Panc1 (cell line): ENCODE measurements around the gene AHR. TPM values are rescaled to one million over a fixed set of nuclear protein-coding genes. Genes with fewer than 3 reads are reported as not detected.

Experiments used
- ATAC-seq: fragments of 200-7000 bp; cut with Tn5 transposase; 2 replicates; pipeline ENCODE4 v1.9.1; 2020; ENCODE audit warnings: mild to moderate bottlenecking, moderate library complexity
- BruUV-seq: library from RNA; stranded (reverse); fragments of 400-500 nt; replicated peaks from 2 replicates; lab custom pipeline; 2021; lab: Mats Ljungman, UMichigan
- CTCF ChIA-PET: fragments of 300-600 bp; sonication (Branson Sonifier 250); formaldehyde crosslinking; loops from one replicate; lab custom pipeline; 2022; ENCODE audit warnings: antibody characterized with exemption; lab: Charles Lee
- POLR2A ChIA-PET: fragments of 300-600 bp; sonication (Branson Sonifier 250); formaldehyde crosslinking; loops from one replicate; lab custom pipeline; 2022; ENCODE audit warnings: antibody characterized with exemption; lab: Charles Lee
- DNase-seq: peaks from one replicate; pipeline ENCODE4 v3.0.0-alpha.2; 2010; ENCODE audit warnings: low read depth, low spot score
- H3K27ac ChIP-seq: 2 replicates; pipeline ENCODE4 v1.5.1; 2011; ENCODE audit warnings: mild to moderate bottlenecking, low read length, inconsistent platforms
- H3K27me3 ChIP-seq: fragments of 200-500 bp; sonication (Bioruptor generic); 2 replicates; pipeline ENCODE4 v1.6.0; 2014; ENCODE audit warnings: low read length, inconsistent platforms; ENCODE audit not compliant: control insufficient read depth, insufficient read depth
- H3K36me3 ChIP-seq: fragments of 200-500 bp; sonication (Bioruptor generic); 2 replicates; pipeline ENCODE4 v1.5.1; 2014; ENCODE audit warnings: inconsistent platforms, mild to moderate bottlenecking, low read length, moderate library complexity; ENCODE audit not compliant: control insufficient read depth, insufficient read depth
- H3K4me1 ChIP-seq: 2 replicates; pipeline ENCODE4 v1.5.1; 2011; ENCODE audit warnings: inconsistent platforms, mild to moderate bottlenecking, low read length, moderate library complexity; ENCODE audit not compliant: control insufficient read depth, insufficient read depth
- H3K4me3 ChIP-seq, 2 experiments: 2 replicates each; pipeline ENCODE4 v1.5.1; 2011 to 2012; ENCODE audit warnings: low read depth in 2 of 2, low read length in 2 of 2, mild to moderate bottlenecking in 2 of 2, inconsistent platforms in 1 of 2, moderate library complexity in 1 of 2
- H3K9me3 ChIP-seq: fragments of 200-500 bp; sonication (Bioruptor generic); 2 replicates; pipeline ENCODE4 v1.5.1; 2014; ENCODE audit warnings: low read depth, mild to moderate bottlenecking, inconsistent platforms, low read length, moderate library complexity; ENCODE audit not compliant: control insufficient read depth, insufficient read depth
- POLR2AphosphoS5 ChIP-seq: IDR thresholded peaks from 2 replicates; pipeline ENCODE4 v1.6.1; 2012; ENCODE audit warnings: mild to moderate bottlenecking, low read depth, low read length, moderate library complexity
- SIN3A ChIP-seq: IDR thresholded peaks from 2 replicates; pipeline ENCODE4 v1.6.1; 2012; ENCODE audit warnings: low read depth, mild to moderate bottlenecking, low read length, moderate library complexity, borderline replicate concordance; ENCODE audit not compliant: insufficient read depth
- TCF7L2 ChIP-seq: IDR thresholded peaks from 2 replicates; pipeline ENCODE4 v1.6.1; 2011; ENCODE audit warnings: mild to moderate bottlenecking, low read depth, low read length, inconsistent platforms
- in situ Hi-C: cut with HindIII; loops from 2 replicates; pipeline ENCODE4 v1.10.0; 2016; ENCODE audit warnings: low sequenced_read_pairs, low pct_unique_long_range_greater_than_20kb
- intact Hi-C: fragments of 100-400 bp; cut with micrococcal nuclease; formaldehyde crosslinking; loops from one replicate; pipeline ENCODE4 v1.10.0; 2022; ENCODE audit not compliant: unreplicated experiment
- total RNA-seq: library from RNA; stranded (reverse); gene quantifications from one replicate; pipeline ENCODE4 v1.2.1, GENCODE V29; 2021; ENCODE audit not compliant: unreplicated experiment
- TF ChIP-seq, protein P1 (sequence below), 2 experiments: IDR thresholded peaks; 2 replicates each; pipeline ENCODE4 v1.6.1; 2011 to 2012; ENCODE audit warnings: low read depth in 2 of 2, control low read depth in 1 of 2, low read length in 1 of 2, mild to moderate bottlenecking in 1 of 2, moderate library complexity in 1 of 2; ENCODE audit not compliant: insufficient read depth in 1 of 2
- TF ChIP-seq, protein P2 (sequence below): fragments of 450-650 bp; IDR thresholded peaks from 2 replicates; pipeline ENCODE4 v1.5.1; 2017; ENCODE audit warnings: mild to moderate bottlenecking

Gene AHR
- total RNA-seq, 1 experiment from 2014 or later: 36.6 TPM

DNA sequence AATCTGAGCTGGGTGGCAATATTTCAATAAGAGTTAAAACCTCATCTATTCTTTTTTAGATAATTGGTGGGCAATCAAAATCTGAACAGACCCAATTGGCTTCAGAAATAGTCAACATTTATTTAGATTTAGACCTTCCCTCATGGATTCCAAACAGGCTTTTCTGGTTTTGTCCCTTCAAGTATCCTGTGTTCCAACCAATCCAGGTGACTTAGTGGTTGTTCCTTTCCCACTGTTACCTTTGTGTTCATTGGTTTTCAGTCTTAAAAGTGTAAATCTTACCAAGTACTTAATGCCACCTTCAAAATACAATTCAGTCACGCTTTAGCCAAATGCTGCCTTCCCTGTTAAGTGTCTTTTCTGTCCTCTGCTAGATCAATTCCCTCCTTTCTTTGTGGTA is 85.9 kb downstream of the AHR start:
- TF ChIP-seq TCF7L2 (no peak), SIN3A (no peak), POLR2AphosphoS5 (no peak)
- TF ChIP-seq, protein P1, sequence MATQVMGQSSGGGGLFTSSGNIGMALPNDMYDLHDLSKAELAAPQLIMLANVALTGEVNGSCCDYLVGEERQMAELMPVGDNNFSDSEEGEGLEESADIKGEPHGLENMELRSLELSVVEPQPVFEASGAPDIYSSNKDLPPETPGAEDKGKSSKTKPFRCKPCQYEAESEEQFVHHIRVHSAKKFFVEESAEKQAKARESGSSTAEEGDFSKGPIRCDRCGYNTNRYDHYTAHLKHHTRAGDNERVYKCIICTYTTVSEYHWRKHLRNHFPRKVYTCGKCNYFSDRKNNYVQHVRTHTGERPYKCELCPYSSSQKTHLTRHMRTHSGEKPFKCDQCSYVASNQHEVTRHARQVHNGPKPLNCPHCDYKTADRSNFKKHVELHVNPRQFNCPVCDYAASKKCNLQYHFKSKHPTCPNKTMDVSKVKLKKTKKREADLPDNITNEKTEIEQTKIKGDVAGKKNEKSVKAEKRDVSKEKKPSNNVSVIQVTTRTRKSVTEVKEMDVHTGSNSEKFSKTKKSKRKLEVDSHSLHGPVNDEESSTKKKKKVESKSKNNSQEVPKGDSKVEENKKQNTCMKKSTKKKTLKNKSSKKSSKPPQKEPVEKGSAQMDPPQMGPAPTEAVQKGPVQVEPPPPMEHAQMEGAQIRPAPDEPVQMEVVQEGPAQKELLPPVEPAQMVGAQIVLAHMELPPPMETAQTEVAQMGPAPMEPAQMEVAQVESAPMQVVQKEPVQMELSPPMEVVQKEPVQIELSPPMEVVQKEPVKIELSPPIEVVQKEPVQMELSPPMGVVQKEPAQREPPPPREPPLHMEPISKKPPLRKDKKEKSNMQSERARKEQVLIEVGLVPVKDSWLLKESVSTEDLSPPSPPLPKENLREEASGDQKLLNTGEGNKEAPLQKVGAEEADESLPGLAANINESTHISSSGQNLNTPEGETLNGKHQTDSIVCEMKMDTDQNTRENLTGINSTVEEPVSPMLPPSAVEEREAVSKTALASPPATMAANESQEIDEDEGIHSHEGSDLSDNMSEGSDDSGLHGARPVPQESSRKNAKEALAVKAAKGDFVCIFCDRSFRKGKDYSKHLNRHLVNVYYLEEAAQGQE (IDR thresholded peaks at IDR 0.05; ENCODE audit: insufficient read depth in 1 of 2, low read depth in 2 of 2, low read length in 1 of 2): no peak
- TF ChIP-seq, protein P2, sequence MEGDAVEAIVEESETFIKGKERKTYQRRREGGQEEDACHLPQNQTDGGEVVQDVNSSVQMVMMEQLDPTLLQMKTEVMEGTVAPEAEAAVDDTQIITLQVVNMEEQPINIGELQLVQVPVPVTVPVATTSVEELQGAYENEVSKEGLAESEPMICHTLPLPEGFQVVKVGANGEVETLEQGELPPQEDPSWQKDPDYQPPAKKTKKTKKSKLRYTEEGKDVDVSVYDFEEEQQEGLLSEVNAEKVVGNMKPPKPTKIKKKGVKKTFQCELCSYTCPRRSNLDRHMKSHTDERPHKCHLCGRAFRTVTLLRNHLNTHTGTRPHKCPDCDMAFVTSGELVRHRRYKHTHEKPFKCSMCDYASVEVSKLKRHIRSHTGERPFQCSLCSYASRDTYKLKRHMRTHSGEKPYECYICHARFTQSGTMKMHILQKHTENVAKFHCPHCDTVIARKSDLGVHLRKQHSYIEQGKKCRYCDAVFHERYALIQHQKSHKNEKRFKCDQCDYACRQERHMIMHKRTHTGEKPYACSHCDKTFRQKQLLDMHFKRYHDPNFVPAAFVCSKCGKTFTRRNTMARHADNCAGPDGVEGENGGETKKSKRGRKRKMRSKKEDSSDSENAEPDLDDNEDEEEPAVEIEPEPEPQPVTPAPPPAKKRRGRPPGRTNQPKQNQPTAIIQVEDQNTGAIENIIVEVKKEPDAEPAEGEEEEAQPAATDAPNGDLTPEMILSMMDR: no peak
- ATAC-seq (no peak), DNase-seq (no peak)
- no peak overlapping the region for H3K27ac ChIP-seq
- no peak overlapping the region for H3K4me3 ChIP-seq
- H3K27me3 ChIP-seq: no peaks in the 10 kb centered on the region
- ChIA-PET POLR2A (no interaction called here), CTCF (no interaction called here)
- no TSS peak for BruUV-seq
- H3K36me3 ChIP-seq: no peaks in the 10 kb centered on the region
- intact Hi-C loops: no loop called here
- no peaks in the 10 kb centered on the region for H3K9me3 ChIP-seq
- in situ Hi-C loops: no loop called here
- no peaks in the 10 kb centered on the region for H3K4me1 ChIP-seq

DNA sequence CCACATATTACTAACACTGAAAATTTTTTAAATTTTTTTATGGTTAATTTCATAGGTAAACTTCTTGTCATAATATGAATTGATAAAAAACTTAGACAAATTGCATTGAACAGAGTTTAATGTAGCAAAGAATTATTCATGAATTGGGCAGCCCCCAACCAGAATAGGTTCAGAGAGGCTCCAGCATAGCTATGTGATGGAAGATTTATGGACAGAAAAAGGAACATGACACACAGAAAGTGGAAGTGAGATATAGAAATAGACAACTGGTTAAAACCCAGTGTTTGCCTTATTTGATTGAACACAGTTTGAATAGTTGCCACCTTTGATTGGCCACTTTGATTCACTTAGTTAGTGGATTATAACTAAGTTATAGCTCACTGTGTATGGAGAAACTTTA is 87.2 kb downstream of the AHR start:
- Histone ChIP-seq H3K4me1 (no peaks in the 10 kb centered on the region), H3K9me3 (no peaks in the 10 kb centered on the region), H3K27me3 (no peaks in the 10 kb centered on the region), H3K36me3 (no peaks in the 10 kb centered on the region), H3K27ac (no peak overlapping the region), H3K4me3 (no peak overlapping the region)
- BruUV-seq: no TSS peak
- ChIA-PET CTCF (no interaction called here), POLR2A (no interaction called here)
- intact Hi-C loops: no loop called here
- DNase-seq: no peak
- TF ChIP-seq, protein P2: no peak
- no peak for TF ChIP-seq TCF7L2
- TF ChIP-seq, protein P1 (IDR thresholded peaks at IDR 0.05; ENCODE audit: insufficient read depth in 1 of 2, low read depth in 2 of 2, low read length in 1 of 2): no peak
- ATAC-seq: no peak
- in situ Hi-C loops: no loop called here
